Activated CD4-positive, alpha-beta T cell treated with anti-CD3 and anti-CD28 coated beads, Interleukin-2, amount 10 ng/mL, durations not matched to agents 7 days and 5 days (primary cell): ENCODE data around the gene SRPK3. TPM values are rescaled to one million over a fixed set of nuclear protein-coding genes. Genes with fewer than 3 reads are reported as not detected.
A peak's percentile ranks its signal among the peaks of the same experiment; 100 is the strongest.

Experiments used
- CTCF ChIA-PET: fragments of 350-600 bp; sonication (Branson Sonifier 250); formaldehyde crosslinking; loops from one replicate; lab custom pipeline; 2021; ENCODE audit warnings: antibody characterized with exemption; lab: Charles Lee
- POLR2A ChIA-PET: fragments of 350-600 bp; sonication (Branson Sonifier 250); formaldehyde crosslinking; loops from one replicate; lab custom pipeline; 2021; ENCODE audit warnings: antibody characterized with exemption; lab: Charles Lee
- DNase-seq: peaks from one replicate; pipeline ENCODE4 v3.0.0-alpha.2; 2020
- H3K27ac Mint-ChIP-seq: one replicate; pipeline ENCODE4 v1.8.0; 2021; ENCODE audit warnings: mild to moderate bottlenecking, moderate library complexity, mixed read lengths
- H3K27me3 Mint-ChIP-seq: one replicate; pipeline ENCODE4 v1.8.0; 2021; ENCODE audit warnings: mixed read lengths
- H3K36me3 Mint-ChIP-seq: one replicate; pipeline ENCODE4 v1.8.0; 2021; ENCODE audit warnings: low read depth, mixed read lengths
- H3K4me1 Mint-ChIP-seq: one replicate; pipeline ENCODE4 v1.8.0; 2021; ENCODE audit warnings: mixed read lengths
- H3K4me3 Mint-ChIP-seq: one replicate; pipeline ENCODE4 v1.8.0; 2021; ENCODE audit warnings: mild to moderate bottlenecking, moderate library complexity, mixed read lengths
- H3K9me3 Mint-ChIP-seq: one replicate; pipeline ENCODE4 v1.8.0; 2021; ENCODE audit warnings: mixed read lengths
- total RNA-seq, 2 experiments: library from RNA; stranded (reverse); gene quantifications; one replicate each; pipeline ENCODE4 v1.2.3, GENCODE V29; 2021

Gene SRPK3
- total RNA-seq, 2 experiments from 2014 or later = not detected

DNA sequence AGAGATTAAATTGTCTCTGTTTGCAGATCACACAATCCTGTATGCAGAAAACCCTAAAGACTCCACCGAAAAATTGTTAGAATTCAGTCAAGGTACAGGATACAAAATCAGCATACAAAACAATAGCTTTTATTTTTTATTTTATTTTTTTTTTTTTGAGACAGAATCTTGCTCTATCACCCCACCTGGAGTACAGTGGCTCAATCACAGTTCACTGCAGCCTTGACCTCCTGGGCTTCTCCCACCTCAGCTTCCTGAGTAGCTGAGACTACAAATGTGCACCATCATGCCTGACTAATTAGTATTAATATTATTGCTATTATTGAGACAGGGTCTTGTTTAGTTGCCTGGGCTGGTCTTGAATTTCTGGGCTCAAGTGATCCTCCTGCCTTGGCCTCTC is 25.7 kb upstream of the SRPK3 start:
- CTCF ChIA-PET = interaction anchor here (0.6 to 0.9 kb wide), 2 partner anchors 8 to 616 kb away, joined by 3 read pairs; no protein-coding TSS in a partner anchor
- no peaks in the 10 kb centered on the region for H3K36me3 Mint-ChIP-seq
- no peak for DNase-seq
- H3K4me3 Mint-ChIP-seq = no peak overlapping the region
- H3K27me3 Mint-ChIP-seq = peaks cover 13% of the 10 kb centered on the region
- H3K4me1 Mint-ChIP-seq = no peaks in the 10 kb centered on the region
- POLR2A ChIA-PET = no interaction called here
- no peaks in the 10 kb centered on the region for H3K9me3 Mint-ChIP-seq
- H3K27ac Mint-ChIP-seq = no peak overlapping the region

DNA sequence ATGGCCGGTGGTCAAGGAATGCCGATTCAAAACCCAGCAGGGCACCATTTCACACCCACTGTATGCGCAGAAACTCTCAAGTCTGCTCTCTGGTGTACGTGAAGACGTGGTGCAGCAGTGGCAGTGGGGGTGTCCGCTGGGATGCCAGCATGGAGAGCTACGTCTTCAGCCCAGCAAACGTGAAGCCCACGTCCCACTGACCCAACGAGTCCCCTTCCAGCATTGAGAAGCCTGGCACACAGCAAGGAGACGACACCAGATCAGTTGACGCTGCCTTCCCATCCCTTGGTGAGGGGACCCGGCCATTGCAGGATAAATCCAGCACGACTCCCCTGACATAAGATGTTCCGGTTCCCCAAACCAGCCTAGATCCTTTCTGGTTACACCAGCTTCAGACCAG is 19.0 kb upstream of the SRPK3 start:
- H3K27ac Mint-ChIP-seq = no peak overlapping the region
- POLR2A ChIA-PET = no interaction called here
- no peaks in the 10 kb centered on the region for H3K9me3 Mint-ChIP-seq
- CTCF ChIA-PET = interaction anchor here (0.5 to 1.2 kb wide), 2 partner anchors 187 to 410 kb away, joined by 3 to 4 read pairs; no protein-coding TSS in a partner anchor
- no peak for DNase-seq
- peaks cover 6% of the 10 kb centered on the region for H3K27me3 Mint-ChIP-seq
- no peaks in the 10 kb centered on the region for H3K36me3 Mint-ChIP-seq
- H3K4me3 Mint-ChIP-seq = no peak overlapping the region
- peaks cover 8% of the 10 kb centered on the region for H3K4me1 Mint-ChIP-seq

DNA sequence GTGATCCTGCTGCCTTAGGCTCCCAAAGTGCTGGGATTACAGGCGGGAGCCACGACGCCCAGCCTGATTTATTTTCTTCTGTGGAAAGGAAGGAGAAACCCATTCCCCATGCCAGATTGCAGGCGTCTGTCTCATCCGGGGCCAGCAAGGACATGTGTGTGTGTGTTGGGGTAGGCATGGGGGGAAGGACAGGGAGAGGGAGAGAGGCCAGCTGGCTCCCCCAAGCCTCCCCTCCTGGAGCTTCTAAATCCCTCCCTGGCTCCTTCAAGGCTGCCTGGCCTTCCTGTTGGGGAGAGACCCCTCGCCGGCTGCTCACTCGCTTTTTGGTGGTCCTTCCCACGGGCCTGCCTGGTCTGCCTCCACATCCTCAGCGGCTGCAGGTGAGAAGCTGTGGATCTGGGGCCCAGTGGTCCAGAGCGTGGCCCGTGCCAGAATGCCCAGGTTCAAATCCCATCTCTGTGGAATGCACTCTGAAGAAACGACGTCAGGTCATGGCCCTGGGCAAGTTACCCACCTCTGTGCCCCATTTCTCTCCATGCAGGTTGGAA is 18.1 kb upstream of the SRPK3 start:
- no peaks in the 10 kb centered on the region for H3K9me3 Mint-ChIP-seq
- DNase-seq = no peak
- no peak overlapping the region for H3K4me3 Mint-ChIP-seq
- H3K36me3 Mint-ChIP-seq = no peaks in the 10 kb centered on the region
- H3K4me1 Mint-ChIP-seq = peaks cover 8% of the 10 kb centered on the region
- ChIA-PET CTCF (interaction anchor here (1.2 to 1.9 kb wide), 6 partner anchors 12 to 190 kb away, joined by 3 to 7 read pairs (median 4); no protein-coding TSS in a partner anchor), POLR2A (interaction anchor here (0.7 kb wide), 1 partner anchor 173 kb away, joined by 3 read pairs; no protein-coding TSS in a partner anchor)
- no peak overlapping the region for H3K27ac Mint-ChIP-seq
- peaks cover 1% of the 10 kb centered on the region for H3K27me3 Mint-ChIP-seq

DNA sequence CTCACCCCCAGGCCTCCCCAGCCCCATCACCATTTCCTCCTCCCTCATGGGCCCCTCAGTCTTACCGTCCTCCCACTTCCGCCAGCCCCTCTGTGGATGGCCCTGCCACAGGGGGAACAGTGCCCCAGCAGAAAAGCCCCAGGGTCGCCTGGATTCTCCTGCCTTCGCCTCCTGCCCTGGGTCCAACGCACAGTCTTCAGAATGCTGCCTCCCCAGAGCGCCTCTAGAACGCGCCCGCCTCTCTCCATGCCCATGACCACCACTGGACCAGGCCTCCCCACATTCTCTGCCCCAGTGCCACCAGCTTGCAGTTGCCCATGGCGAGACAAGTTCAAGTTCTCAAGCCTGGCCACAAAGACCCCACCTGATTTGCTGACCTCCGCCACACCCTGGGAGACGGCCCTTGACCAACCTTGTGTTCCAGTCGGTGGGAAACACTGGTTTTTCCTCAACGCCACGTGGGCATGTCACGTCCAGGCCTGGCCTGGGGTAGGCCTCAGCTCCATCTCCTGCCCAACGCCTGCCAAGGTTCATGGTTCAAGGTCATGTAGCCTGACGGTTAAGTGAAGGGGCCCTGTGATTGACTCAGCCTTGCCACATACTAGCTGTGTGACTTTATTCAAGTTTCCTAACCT is 17.4 kb upstream of the SRPK3 start:
- Mint-ChIP-seq H3K27ac (no peak overlapping the region), H3K27me3 (no peaks in the 10 kb centered on the region), H3K4me1 (peaks cover 8% of the 10 kb centered on the region), H3K9me3 (no peaks in the 10 kb centered on the region), H3K36me3 (no peaks in the 10 kb centered on the region), H3K4me3 (no peak overlapping the region)
- ChIA-PET CTCF (interaction anchor here (0.7 to 1.9 kb wide), 13 partner anchors 8 to 189 kb away, joined by 3 to 7 read pairs (median 3); no protein-coding TSS in a partner anchor), POLR2A (interaction anchor here (0.7 kb wide), 1 partner anchor 173 kb away, joined by 3 read pairs; no protein-coding TSS in a partner anchor)
- no peak for DNase-seq

DNA sequence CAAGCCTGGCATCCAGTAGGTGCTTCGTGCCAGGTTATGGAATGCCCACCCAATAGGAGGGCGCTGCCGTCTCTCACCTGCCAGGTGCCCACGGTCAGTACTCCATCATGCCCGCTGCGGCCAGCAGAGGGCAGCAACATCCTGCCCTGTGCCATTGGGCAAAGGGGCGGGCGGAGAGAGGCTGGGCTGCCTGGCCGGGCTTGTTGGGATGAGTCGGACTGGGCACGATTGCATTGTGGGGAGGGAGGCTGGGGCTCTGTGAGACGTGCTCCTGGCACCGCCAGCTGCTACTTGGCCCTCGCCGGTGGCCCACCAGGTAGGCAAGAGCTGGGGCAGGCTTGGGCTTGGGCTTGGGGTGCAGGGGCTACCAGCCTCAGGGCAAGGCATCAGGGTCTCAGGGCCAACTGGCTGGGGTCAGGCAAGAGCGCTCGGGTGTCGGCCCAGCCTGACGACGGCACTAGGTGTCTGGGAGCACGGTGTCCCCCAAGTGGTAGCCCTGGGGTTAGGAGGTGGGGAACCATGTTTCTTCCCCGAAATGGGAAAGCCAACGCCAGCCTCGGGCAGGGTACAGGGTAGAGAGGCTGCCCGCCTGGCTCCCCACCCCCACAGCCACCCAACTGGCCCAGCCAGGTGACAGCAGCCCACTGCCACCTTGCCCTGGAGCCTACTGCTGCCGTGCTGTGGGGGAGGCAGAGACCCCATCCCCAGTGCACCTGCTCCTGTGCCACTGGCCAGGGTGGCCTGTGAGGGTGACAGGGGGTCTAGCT is 16.7 kb upstream of the SRPK3 start, which contains the start of gene PLXNB3:
TSS of gene PLXNB3 (plus strand) at position 261 of the 767 bp plus-strand sequence. CDS start 1,287 bp downstream, outside the sequence.
- ChIA-PET CTCF (interaction anchor here (0.7 to 1.9 kb wide), 10 partner anchors 9 to 189 kb away, joined by 3 to 7 read pairs (median 3); no protein-coding TSS in a partner anchor), POLR2A (no interaction called here)
- Mint-ChIP-seq H3K4me3 (no peak within 1 kb of the TSS), H3K27me3 (no peaks in the 10 kb centered on the region), H3K27ac (no peak within 1 kb of the TSS), H3K9me3 (no peaks in the 10 kb centered on the region), H3K36me3 (no peaks in the 10 kb centered on the region), H3K4me1 (peaks cover 8% of the 10 kb centered on the region)
- peak; percentile 75 for DNase-seq

DNA sequence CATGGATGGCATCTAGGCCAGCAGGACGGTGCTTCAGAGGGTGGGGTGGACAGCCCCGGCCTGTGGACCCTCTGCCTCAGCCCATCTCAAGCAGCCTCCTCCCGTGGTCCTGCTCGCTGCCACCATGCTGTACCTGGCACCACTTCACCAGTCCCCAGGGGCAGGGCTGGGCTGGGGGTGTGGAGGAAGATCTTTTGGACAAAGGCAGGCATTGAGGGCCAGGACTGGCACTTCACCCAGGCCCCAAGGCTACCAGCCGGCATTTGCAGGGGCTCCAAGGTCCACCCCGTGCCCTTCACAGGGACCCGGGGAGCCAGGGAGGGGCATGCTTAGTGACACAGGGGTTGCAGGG is 16.1 kb upstream of the SRPK3 start:
- Mint-ChIP-seq H3K27me3 (no peaks in the 10 kb centered on the region), H3K36me3 (no peaks in the 10 kb centered on the region), H3K9me3 (no peaks in the 10 kb centered on the region), H3K4me1 (peaks cover 8% of the 10 kb centered on the region), H3K4me3 (no peak overlapping the region), H3K27ac (no peak overlapping the region)
- ChIA-PET POLR2A (no interaction called here), CTCF (interaction anchor here (1.0 to 1.9 kb wide), 4 partner anchors 181 to 188 kb away, joined by 3 to 6 read pairs (median 4); no protein-coding TSS in a partner anchor)
- no peak for DNase-seq

DNA sequence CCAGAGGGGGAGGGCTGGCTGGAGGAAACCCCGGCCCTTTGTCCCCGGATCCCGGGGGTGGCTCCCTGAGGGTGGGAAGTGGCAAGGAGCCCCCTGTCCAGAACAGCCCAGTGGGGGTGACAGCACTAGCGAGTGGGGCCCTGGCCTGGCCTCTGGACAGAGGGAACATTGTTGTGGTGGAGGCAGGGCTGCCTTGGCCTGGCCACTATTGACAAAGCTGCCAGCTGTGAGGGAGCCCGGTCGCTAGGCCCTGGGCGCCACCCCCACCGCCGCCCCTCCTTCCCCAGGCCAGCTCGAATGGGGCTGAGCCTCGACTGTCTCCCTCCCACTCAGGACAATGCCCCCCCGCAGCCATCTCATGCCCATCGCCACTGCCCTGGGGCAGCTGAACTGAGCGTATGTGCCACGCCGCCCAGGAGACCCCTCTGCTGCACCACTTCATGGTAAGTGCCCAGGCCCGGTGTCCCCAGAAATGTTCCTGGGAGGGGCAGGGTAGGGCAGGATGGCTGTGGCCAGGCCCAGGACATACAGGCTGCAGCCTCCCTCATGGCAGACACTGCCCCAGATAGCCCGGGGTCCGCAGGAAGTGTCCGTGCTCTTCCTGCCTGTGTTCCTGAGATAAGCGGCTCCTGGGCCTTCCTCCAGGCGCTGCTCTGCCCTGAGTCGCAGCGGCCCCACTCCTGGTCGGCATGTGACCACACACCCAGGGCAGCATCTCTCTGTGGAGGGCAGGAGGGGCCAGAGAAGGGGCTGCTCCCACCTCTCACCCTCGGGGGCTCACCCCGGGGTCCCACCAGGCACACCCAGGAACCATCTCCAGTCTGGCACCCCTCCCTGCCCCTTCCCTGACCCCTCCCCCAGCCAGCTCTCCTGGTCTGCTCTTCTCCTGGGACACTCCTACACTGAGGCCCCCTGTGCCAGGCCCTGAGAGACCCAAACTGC is 15.4 kb upstream of the SRPK3 start:
- CTCF ChIA-PET = interaction anchor here (1.1 kb wide), 1 partner anchor 30 kb away, joined by 4 read pairs; no protein-coding TSS in a partner anchor
- H3K36me3 Mint-ChIP-seq = no peaks in the 10 kb centered on the region
- no peak overlapping the region for H3K27ac Mint-ChIP-seq

DNA sequence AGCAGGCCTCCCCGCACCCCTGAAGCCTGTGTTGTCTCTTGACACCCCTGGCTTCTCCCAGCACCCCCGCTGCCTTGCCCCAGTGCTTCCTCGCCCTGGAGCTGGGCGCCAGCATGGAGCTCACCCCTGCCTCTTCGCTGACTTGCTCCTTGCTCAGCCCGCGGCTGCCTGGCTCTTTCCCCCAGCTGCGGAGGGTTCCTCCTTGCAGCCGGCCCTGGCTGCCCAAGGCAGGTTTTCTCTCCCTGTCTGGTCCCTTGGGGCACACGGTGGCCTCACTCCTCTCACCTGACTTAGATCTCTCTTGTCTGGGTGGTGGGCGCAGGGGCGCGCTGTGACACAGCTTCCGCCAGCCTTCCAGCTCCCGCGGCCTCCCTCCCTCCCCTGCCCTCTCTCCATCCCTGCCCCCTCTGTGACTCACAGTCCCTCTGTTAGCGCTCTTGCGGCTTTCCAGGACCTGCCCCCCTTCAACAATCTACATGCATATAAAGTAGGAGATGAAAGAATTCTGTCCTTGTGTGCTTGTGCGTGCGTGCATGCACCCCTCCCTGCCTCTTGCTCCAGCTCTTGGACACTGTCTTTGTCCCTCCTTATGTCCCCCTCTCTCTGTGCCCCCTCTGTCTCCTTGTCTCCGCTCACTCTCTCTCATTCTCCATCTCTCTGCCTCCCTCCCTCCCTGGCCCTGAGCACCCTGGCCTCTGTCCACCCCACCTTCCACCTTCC is 14.6 kb upstream of the SRPK3 start:
- no peak for DNase-seq
- ChIA-PET CTCF (interaction anchor here (1.0 to 1.1 kb wide), 2 partner anchors 31 to 182 kb away, joined by 4 read pairs; no protein-coding TSS in a partner anchor), POLR2A (no interaction called here)
- H3K36me3 Mint-ChIP-seq = no peaks in the 10 kb centered on the region
- peak overlapping the region; percentile 54 for H3K27ac Mint-ChIP-seq
- no peaks in the 10 kb centered on the region for H3K27me3 Mint-ChIP-seq
- no peak overlapping the region for H3K4me3 Mint-ChIP-seq
- H3K9me3 Mint-ChIP-seq = no peaks in the 10 kb centered on the region
- H3K4me1 Mint-ChIP-seq = peaks cover 8% of the 10 kb centered on the region

More for the DNA sequence above, 15.4 kb upstream of the SRPK3 start:
- DNase-seq = no peak
- Mint-ChIP-seq H3K4me3 (no peak overlapping the region), H3K27me3 (no peaks in the 10 kb centered on the region), H3K9me3 (no peaks in the 10 kb centered on the region), H3K4me1 (peaks cover 8% of the 10 kb centered on the region)
- POLR2A ChIA-PET = no interaction called here

DNA sequence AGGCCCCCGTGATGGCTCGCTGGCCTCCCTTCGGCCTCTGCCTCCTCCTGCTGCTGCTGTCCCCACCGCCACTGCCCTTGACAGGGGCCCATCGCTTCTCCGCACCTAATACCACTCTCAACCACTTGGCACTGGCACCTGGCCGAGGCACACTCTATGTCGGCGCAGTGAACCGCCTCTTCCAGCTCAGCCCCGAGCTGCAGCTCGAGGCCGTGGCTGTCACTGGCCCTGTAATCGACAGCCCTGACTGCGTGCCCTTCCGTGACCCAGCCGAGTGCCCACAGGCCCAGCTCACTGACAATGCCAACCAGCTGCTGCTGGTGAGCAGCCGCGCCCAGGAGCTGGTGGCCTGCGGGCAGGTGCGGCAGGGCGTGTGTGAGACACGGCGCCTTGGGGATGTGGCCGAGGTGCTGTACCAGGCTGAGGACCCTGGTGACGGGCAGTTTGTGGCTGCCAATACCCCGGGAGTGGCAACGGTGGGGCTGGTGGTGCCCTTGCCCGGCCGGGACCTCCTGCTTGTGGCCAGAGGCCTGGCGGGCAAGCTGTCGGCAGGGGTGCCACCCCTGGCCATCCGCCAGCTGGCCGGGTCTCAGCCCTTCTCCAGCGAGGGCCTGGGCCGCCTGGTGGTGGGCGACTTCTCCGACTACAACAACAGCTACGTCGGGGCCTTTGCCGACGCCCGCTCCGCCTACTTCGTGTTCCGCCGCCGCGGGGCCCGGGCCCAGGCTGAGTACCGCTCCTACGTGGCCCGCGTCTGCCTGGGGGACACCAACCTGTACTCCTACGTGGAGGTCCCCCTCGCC is 13.8 kb upstream of the SRPK3 start:
- DNase-seq = no peak
- Mint-ChIP-seq H3K9me3 (no peaks in the 10 kb centered on the region), H3K4me3 (no peak overlapping the region), H3K27ac (no peak overlapping the region), H3K4me1 (peaks cover 8% of the 10 kb centered on the region), H3K27me3 (no peaks in the 10 kb centered on the region), H3K36me3 (no peaks in the 10 kb centered on the region)
- ChIA-PET POLR2A (no interaction called here), CTCF (interaction anchor here (1.0 to 1.8 kb wide), 2 partner anchors 181 to 185 kb away, joined by 4 read pairs; no protein-coding TSS in a partner anchor)

DNA sequence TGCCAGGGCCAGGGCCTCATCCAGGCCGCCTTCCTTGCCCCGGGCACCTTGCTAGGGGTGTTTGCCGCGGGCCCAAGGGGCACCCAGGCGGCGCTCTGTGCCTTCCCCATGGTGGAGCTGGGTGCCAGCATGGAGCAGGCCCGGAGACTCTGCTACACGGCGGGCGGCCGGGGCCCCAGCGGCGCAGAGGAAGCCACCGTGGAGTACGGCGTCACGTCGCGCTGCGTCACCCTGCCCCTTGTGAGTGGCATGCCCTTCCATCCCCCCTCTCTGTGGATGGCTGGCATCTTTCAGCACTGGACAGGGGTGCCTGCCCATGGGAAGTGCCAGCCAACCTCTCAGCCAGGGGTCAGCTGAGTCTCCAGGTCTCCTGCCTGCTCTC is 13.2 kb upstream of the SRPK3 start:
- Mint-ChIP-seq H3K9me3 (no peaks in the 10 kb centered on the region), H3K4me1 (peaks cover 8% of the 10 kb centered on the region), H3K36me3 (no peaks in the 10 kb centered on the region), H3K4me3 (no peak overlapping the region), H3K27me3 (no peaks in the 10 kb centered on the region), H3K27ac (no peak overlapping the region)
- CTCF ChIA-PET = interaction anchor here (1.8 kb wide), 1 partner anchor 185 kb away, joined by 4 read pairs; no protein-coding TSS in a partner anchor
- no peak for DNase-seq
- POLR2A ChIA-PET = no interaction called here
